A673 (cell line): ENCODE measurements around the gene CRIP3.

ENCODE experiments used
- EZH2 ChIP-seq: fragments of 200-600 bp; sonication (generic); IDR thresholded peaks from 2 replicates; pipeline ENCODE4 v1.6.1; 2017; ENCODE audit warnings: borderline replicate concordance, low read depth, mild to moderate bottlenecking, mixed read lengths, antibody characterized with exemption, low read length; ENCODE audit not compliant: poor library complexity, severe bottlenecking
- TF ChIP-seq, protein P1 (sequence below): fragments of 300-800, 200-600 bp; sonication (generic); conservative IDR thresholded peaks from 2 replicates; pipeline ENCODE4 v1.5.1; 2017; ENCODE audit warnings: low read depth, mild to moderate bottlenecking, antibody characterized with exemption, low read length, moderate library complexity, mixed read lengths

DNA sequence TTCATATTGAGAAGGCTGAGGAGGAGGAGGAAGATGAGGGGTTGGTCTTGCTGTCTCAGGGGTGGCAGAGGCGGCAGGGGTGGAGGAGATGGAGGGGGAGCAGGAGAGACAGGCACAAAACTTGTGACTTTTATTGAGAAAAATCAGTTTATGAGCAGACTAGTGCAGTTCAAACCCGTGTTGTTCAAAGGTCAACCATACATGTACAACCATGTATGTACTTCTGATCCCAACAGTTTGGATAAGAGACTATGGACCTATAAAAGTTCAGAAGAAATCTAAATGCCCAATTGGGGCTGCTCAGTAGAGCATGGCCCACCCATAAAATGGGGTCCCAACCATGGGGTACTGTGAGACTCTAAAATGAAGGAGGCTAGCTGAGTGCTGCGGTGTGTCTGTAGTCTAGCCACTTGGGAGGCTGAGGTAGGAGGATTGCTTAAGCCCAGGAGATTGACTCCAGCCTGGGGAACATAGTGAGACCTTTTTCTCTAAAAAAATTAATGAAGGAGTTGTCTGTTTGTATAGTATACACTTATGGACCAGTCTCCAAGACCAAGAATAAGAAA is 18.2 kb downstream of the CRIP3 start:
- TF ChIP-seq, protein P1, sequence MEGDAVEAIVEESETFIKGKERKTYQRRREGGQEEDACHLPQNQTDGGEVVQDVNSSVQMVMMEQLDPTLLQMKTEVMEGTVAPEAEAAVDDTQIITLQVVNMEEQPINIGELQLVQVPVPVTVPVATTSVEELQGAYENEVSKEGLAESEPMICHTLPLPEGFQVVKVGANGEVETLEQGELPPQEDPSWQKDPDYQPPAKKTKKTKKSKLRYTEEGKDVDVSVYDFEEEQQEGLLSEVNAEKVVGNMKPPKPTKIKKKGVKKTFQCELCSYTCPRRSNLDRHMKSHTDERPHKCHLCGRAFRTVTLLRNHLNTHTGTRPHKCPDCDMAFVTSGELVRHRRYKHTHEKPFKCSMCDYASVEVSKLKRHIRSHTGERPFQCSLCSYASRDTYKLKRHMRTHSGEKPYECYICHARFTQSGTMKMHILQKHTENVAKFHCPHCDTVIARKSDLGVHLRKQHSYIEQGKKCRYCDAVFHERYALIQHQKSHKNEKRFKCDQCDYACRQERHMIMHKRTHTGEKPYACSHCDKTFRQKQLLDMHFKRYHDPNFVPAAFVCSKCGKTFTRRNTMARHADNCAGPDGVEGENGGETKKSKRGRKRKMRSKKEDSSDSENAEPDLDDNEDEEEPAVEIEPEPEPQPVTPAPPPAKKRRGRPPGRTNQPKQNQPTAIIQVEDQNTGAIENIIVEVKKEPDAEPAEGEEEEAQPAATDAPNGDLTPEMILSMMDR: no peak
- TF ChIP-seq EZH2: no peak
